Stimulated activated CD4-positive, alpha-beta T cell treated with anti-CD3 and anti-CD28 coated beads, Interleukin-1b, Interleukin-23, amount 100 ng/mL, for 1 hour (primary cell): Measurements from ENCODE around the gene PRIM1.
"Not testable (repeated sequence)": the region's sequence is repeated elsewhere in the genome, so short reads cannot be mapped to it uniquely, and the experiment has no call there.

ENCODE experiments used
- DNase-seq, 2 donors: peaks; one replicate each; pipeline ENCODE4 v3.0.0-alpha.2; 2020; ENCODE audit warnings: low read depth in 2 of 2

The PRIM1 gene

GRCh38 chr12:56751712-56752598 lies at the start of gene PRIM1:
Gene PRIM1 (minus strand): TSS chr12:56752323. CDS start chr12:56752298, 25 bp downstream.
- peak; percentile 40 to 71 for DNase-seq

DNA sequence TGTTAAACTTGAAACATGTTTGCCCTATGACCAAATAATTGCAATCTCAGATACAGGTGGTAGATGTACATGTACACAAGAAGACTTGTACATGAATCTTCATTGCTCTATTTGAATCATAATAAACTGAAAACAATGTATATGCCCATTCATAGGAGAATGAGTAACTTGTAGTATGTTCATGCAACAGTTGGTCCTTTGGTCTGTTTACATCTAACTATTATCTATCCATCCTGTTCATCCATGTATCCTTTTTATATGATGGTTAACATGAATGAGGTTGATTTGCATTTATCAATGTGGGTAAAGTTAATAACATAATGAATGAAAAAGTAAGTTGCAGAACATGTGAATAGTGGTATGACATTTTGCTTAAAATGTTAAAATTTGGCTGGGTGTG lies 48.1 kb upstream of the PRIM1 start:
- DNase-seq, result no peak

GRCh38 chr12:56799345-56799744 lies 47.2 kb upstream of the PRIM1 start:
- not testable (repeated sequence) for DNase-seq

DNA sequence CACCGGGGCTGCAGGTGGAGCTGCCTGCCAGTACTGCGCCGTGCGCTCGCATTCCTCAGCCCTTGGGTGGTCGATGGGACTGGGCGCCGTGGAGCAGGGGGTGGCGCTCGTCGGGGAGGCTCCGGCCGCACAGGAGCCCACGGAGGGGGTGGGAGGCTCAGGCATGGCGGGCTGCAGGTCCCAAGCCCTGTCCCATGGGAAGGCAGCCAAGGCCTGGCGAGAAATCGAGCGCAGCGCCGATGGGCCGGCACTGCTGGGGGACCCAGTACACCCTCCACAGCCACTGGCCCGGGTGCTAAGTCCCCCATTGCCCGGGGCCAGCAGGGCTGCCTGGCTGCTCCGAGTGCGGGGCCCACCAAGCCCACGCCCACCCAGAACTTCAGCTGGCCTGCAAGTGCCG lies 43.7 kb upstream of the PRIM1 start:
- DNase-seq, result not testable (repeated sequence)

DNA sequence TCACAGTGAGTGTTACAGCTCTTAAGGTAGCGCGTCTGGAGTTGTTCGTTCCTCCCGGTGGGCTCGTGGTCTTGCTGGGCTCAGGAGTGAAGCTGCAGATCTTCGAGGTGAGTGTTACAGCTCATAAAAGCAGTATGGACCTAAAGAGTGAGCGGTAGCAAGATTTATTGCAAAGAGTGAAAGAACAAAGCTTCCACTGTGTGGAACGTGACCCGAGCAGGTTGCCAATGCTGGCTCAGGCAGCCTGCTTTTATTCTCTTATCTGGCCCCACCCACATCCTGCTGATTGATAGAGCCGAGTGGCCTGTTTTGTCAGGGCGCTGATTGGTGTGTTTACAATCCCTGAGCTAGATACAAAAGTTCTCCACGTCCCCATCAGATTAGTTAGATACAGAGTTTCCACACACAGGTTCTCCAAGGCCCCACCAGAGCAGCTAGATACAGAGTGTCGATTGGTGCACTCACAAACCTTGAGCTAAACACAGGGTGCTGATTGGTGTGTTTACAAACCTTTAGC lies 43.0 kb upstream of the PRIM1 start:
- DNase-seq, result not testable (repeated sequence)

DNA sequence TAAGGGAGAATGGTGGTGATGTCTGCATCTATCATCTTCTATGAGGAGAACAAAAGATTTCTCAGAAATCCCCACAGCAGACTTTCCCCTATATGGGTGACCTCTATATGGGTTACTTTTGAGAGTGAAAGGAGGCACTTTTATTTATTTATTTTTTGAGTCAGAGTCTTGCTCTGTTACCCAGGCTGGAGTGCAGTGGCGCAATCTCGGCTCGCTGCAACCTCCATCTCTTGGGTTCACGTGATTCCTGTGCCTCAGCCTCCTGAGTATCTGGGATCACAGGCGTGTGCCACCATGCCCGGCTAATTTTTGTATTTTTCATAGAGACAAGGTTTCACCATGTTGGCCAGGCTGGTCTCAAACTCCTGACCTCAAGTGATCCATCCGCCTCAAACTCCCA lies 41.0 kb upstream of the PRIM1 start:
- not testable (repeated sequence) for DNase-seq

DNA sequence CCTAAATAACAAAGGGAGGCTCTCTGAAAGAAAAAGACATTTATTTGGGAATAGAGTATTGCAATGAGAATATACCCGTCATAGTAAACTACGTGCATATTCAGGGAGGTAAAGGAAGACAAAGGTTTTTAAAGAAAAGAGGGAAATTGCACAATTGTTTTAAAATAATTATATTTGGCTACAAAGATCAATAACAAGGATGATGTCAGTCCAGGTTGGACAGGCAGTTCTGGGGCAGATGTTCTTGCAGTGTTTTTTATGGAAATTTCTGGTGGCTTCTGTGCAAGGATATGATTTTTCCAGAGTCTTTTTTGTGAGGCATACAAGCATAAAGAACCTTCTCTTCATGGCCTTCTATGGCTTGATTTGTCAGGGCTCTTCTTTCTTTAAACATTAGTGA lies 40.6 kb upstream of the PRIM1 start:
- DNase-seq, result no peak

DNA sequence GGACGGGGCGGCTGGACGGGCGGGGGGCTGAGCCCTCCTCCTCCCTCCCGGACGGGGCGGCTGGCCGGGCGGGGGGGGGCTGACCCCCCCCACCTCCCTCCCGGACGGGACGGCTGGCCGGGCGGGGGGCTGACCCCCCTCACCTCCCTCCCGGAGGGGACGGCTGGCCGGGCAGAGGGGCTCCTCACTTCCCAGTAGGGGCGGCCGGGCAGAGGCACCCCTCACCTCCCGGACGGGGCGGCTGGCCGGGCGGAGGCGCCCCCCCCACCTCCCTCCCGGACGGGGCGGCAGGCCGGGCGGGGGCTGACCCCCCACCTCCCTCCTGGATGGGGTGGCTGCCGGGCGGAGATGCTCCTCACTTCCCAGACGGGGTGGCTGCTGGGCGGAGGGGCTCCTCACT lies 37.3 kb upstream of the PRIM1 start:
- not testable (repeated sequence) for DNase-seq

DNA sequence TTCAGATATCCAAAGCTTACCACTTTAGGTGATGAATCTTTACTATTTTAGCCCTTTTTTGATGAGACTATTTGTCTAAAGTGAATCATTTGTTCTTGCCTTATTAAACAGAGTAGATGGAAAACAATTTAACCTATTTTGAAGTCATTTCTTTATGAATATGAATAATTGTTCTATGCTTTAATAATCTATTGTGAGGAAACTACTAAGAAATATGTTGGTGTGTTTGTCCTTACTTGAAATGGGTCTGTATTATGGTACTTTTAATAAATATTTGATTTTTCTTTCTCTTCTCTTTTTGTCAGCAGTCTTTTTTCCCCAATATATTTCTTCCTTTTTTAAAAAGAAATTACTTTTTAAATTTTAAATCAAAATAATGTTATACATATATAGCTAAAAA lies 35.4 kb upstream of the PRIM1 start:
- no peak for DNase-seq

GRCh38 chr12:56785874-56786273 lies 33.8 kb upstream of the PRIM1 start:
- no peak for DNase-seq

GRCh38 chr12:56785141-56785865 lies 33.2 kb upstream of the PRIM1 start:
- no peak for DNase-seq

GRCh38 chr12:56781726-56782125 lies 29.6 kb upstream of the PRIM1 start:
- DNase-seq, result no peak

DNA sequence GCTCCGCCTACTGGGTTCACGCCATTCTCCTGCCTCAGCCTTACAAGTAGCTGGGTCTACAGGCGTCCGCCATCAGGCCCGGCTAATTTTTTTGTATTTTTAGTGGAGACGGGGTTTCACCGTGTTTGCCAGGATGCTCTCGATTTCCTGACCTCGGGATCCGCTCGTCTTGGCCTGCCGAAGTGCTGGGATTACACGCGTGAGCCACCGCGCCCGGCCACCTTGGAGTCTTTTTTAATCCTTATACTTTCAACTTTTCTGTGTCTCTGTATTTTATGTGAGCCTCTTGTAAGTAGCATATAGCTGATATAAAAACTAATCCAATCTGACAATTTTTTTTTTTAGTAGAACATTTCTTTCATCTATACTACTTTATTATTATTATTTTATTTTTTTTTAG lies 26.6 kb upstream of the PRIM1 start:
- DNase-seq, result no peak

DNA sequence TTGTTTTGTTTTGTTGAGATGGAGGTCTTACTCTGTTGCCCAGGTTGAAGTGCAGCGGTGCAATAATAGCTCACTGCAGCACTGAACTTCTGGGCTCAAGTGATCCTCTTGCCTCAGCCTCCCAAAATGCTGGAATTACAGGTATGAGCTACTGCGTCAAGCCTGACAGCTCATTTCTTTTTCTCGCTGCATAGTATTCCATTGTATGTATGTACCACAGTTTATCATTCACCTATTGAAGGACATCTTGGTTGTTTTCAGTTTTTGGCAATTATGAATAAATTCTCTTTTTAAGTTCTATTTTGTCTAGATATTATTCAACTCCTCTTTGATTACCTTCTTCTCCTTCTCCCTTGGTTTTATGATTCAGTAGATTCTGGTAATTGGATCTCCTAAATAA lies 24.5 kb upstream of the PRIM1 start:
- DNase-seq, result no peak

DNA sequence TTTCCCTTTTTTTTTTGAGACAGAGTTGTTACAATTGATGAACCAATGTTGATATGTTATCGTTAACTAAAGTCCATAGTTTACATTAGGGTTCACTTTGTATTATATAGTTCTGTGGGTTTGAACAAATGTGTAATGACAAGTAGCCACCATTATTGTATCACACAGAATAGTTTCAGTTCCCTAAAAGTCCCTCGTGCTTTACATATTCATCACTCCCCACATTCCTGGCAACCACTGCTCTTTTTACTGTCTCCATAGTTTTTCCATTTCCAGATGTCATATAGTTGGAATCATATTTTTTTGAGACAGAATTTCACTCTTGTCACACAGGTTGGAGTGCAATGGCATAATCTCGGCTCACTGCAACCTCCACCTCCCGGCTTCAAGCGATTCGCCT lies 23.5 kb upstream of the PRIM1 start:
- DNase-seq, result no peak

DNA sequence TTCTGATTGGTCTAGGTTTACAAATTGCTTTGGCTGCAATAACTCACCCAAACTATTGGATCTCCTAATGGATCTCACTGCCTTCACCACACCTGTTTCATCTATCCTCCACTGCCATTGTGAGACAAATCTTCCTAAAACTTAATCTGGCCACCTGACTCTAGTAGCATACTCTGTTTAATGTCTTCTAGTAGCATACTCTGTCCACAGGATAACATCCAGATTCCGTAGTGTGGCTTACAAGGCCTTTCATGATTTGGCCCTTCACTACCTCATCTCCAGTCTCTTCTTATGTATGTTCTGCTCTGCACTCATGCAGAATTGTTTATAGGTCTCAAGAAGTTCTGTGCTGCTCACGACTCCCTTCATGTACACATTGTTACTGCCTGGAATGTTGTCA lies 21.0 kb upstream of the PRIM1 start:
- DNase-seq, result no peak

DNA sequence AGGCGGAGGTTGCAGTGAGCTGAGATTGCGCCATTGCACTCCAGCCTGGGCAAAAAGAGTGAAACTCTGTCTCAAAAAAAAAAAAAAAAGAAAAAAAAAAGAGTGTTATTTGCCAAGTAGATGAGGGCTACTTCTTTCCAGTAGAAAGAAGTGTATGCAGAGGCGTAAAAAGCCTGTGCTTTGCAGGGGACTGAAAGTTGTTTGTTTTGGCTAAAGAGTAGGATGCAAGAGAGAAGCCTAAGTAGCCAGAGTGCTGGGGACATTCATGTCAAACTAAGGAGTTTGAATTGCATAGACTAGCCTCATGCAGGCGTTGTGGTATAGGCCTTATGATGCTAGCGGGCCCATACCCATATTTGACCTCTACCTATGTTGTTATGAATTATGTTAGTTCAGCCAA lies 20.5 kb upstream of the PRIM1 start:
- DNase-seq, result no peak

DNA sequence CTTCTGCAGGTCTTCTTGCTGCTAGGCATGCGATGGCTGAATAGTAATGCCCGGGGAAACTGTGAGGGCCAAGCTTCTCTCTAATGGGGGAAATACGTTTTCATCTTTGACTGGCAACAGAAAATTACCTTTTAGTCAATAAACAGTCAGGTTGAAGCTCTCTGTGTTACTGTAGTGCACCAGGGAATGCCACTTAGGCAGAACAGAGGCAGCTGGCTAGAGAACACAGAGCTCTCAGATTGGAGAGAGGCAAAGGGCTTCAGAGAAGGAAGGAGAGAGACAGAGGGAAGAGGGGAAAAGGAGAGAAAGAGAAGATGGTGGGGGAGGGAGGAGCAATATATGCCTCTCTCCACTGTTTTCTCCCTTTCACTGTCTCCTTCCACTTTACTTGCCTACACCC lies 17.7 kb upstream of the PRIM1 start:
- no peak for DNase-seq

GRCh38 chr12:56768424-56768823 lies 16.3 kb upstream of the PRIM1 start:
- no peak for DNase-seq

DNA sequence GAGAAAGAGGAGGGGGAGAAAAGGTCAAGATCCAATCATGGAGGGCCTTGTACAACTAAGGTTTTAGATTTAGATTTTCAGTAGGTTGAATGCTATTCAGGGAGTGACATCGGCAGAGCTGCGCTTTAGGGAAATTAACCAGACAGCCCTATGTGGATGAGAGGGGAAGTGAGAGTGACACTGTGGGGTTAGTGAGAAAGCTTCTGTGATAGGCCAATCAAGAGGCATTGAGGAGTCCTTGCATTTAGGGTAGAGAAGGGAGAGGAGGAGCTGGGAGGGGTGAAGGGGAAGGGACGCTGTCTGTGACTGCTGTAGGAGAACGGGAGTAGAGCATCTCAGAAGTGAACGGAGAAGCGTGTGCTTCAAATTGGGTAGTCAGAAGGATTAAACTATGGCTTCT lies 14.4 kb upstream of the PRIM1 start:
- DNase-seq, result no peak

GRCh38 chr12:56763753-56764657 lies 11.9 kb upstream of the PRIM1 start:
- DNase-seq, result no peak

GRCh38 chr12:56761812-56762211 lies 9.7 kb upstream of the PRIM1 start:
- no peak for DNase-seq
